Retinal pigment epithelial cell (primary cell): ENCODE measurements around the gene BBS9.
"Not testable (repeated sequence)": the region's sequence is repeated elsewhere in the genome, so short reads cannot be mapped to it uniquely, and the experiment has no call there.

Experiments used
- DNase-seq: peaks from one replicate; pipeline ENCODE4 v3.0.0-alpha.2; 2010; ENCODE audit warnings: low read depth
- H3K4me3 ChIP-seq: 2 replicates; pipeline ENCODE4 v1.5.1; 2011; ENCODE audit warnings: mild to moderate bottlenecking, low read length, control low read depth, moderate library complexity
- TF ChIP-seq, protein P1 (sequence below): conservative IDR thresholded peaks from 2 replicates; pipeline ENCODE4 v1.5.1; 2011; ENCODE audit warnings: low read depth, low read length, control low read depth, inconsistent platforms

Gene BBS9

DNA sequence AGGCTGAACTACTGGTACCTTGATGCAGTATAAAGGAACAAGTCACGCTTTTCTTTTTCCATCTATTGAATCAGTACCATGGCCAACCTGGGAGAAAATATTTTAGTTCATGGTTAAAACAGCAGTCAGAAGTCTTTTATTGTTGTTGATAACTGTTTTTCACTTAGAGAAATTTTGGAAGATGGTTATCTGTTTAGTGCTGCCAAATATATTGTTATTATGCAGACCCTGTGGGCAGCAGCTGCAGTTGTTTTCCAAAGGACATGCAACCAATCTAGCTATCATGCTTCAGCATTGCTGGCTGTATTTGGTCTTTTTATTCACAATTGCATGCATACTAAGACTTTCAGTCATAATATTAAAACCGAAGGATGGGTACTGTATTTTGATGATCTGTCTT, 169.5 kb downstream of the BBS9 start:
- TF ChIP-seq, protein P1, sequence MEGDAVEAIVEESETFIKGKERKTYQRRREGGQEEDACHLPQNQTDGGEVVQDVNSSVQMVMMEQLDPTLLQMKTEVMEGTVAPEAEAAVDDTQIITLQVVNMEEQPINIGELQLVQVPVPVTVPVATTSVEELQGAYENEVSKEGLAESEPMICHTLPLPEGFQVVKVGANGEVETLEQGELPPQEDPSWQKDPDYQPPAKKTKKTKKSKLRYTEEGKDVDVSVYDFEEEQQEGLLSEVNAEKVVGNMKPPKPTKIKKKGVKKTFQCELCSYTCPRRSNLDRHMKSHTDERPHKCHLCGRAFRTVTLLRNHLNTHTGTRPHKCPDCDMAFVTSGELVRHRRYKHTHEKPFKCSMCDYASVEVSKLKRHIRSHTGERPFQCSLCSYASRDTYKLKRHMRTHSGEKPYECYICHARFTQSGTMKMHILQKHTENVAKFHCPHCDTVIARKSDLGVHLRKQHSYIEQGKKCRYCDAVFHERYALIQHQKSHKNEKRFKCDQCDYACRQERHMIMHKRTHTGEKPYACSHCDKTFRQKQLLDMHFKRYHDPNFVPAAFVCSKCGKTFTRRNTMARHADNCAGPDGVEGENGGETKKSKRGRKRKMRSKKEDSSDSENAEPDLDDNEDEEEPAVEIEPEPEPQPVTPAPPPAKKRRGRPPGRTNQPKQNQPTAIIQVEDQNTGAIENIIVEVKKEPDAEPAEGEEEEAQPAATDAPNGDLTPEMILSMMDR, result no peak
- DNase-seq, result no peak
- no peak overlapping the region for H3K4me3 ChIP-seq

DNA sequence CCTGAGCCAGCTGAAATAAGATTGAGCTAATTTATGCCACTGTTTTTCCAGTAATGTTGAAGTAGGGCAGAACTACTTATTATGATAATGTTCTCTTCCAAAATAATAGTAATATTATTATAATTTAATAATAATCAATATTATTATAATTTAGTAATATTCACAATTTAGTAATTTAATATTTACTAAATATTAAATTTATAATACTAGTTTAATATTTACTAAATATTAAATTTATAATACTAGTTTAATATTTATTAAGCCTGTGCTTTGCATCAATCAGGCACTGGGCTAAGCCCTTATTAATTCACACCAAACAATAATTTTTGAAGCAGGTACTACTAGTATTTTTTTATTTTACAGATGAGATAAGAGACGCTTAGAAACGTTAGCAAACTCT, 170.1 kb downstream of the BBS9 start:
- DNase-seq, result no peak
- no peak overlapping the region for H3K4me3 ChIP-seq
- TF ChIP-seq, protein P1, result no peak

DNA sequence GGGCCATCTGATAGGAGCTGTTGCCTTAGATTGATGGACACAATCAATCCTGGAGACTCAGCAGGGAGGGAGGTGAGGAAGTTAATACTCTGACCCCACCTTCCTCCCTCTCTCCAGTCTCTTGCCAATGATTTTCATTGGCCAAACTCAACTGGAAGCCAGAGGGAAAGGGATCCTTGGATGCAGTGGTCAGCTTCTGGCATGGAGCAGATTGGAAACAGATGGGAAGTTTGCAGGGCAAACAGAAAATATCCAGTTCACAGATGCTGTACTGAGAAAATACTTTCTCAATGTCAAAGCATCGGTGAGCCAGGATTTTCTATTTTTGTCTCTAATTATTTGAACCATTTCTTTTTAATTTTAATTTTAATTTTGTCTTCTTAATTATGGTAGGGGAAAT, 170.8 kb downstream of the BBS9 start:
- no peak overlapping the region for H3K4me3 ChIP-seq
- DNase-seq, result no peak
- TF ChIP-seq, protein P1, result no peak

DNA sequence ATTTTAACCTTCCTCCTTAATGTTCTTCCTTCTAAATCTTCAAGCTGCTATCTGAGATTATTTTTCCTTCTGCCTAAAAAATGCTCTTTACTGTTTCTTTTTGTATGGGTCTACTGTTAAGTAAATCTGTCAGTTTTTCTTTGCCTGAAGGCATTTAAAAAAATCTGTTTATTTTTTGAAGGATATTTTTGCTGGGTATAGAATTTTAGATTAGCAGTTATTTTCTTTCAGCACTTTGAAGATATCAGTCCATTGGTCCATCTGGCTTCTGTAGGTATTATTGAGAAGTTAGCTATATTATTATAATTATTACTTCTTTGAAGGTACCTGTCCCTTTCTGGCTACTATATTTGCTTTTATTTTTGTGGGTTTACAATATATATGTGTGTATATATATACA, 171.4 kb downstream of the BBS9 start:
- TF ChIP-seq, protein P1, result no peak
- H3K4me3 ChIP-seq, result no peak overlapping the region
- DNase-seq, result no peak

DNA sequence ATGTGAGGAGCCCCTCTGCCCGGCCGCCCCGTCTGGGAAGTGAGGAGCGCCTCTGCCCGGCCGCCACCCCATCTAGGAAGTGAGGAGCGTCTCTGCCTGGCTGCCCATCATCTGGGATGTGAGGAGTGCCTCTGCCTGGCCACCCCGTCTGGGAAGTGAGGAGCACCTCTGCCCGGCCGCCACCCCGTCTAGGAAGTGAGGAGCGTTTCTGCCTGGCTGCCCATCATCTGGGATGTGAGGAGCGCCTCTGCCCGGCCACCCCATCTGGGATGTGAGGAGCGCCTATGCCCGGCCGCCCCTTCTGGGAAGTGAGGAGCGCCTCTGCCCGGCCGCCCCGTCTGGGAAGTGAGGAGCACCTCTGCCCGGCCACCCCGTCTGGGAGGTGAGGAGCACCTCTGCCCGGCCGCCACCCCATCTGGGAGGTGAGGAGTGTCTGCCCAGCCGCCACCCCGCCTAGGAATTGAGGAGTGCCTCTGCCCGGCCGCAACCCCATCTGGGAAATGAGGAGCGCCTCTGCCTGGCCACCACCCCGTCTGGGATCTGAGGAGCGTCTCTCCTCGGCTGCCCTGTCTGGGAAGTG, 174.7 kb downstream of the BBS9 start:
- H3K4me3 ChIP-seq, DNase-seq: not testable (repeated sequence)

DNA sequence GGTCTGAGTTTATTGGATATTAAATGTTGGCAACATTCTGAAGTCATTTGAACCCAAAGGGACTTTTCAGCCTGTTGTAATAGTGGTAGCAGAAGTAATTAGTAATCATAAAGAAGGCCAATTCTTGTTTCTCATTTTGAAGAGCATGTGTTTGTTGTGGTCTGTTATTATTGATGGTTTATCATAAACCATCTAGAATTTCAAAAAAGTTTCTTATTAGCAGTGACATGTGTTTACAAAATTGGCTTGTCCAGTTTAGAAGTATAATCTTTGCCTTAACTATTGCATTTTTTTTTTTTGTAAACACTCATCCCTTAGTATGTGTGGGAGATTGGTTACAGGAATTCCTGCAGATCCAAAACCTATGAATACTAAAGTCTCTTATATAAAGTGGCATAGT, 177.8 kb downstream of the BBS9 start:
- no peak for DNase-seq
- H3K4me3 ChIP-seq, result no peak overlapping the region
- TF ChIP-seq, protein P1, result no peak

DNA sequence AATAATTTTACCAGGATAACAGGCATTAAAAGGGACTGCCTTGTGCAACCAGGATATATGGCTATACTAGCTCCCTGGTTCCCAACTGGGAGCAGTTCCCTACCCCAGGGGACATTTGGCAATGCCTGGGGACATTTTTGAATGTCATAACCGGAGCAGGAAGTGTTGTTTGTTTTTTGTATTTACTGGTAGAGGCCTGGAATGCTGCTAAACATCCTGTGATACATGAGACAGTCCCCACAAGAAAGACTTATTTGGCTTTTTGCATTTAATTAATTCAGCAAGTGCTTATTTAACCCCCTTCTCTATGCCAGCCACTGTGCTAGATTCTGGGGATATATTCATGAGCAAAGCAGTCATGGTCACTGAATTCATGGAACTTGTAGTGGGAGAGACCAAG, 181.2 kb downstream of the BBS9 start:
- DNase-seq, result no peak
- no peak overlapping the region for H3K4me3 ChIP-seq
- TF ChIP-seq, protein P1, result no peak
